Umbilical cord (tissue), 2 donors: Measurements from ENCODE around the gene ETFDH. TPM values are rescaled to one million over a fixed set of nuclear protein-coding genes. Genes with fewer than 3 reads are reported as not detected.
"Not testable (repeated sequence)": the region's sequence is repeated elsewhere in the genome, so short reads cannot be mapped to it uniquely, and the experiment has no call there.

Experiments
- DNase-seq: peaks from one replicate; pipeline ENCODE4 v3.0.0-alpha.2; 2015; ENCODE audit warnings: low spot score
- total RNA-seq: library from RNA; depleted of rRNA; stranded (reverse); fragments of >200 nt; gene quantifications from one replicate; pipeline ENCODE4 v1.2.3, GENCODE V29; 2014; ENCODE audit warnings: low replicate concordance; ENCODE audit not compliant: insufficient read depth

Gene ETFDH
- total RNA-seq: 28.9 TPM

DNA sequence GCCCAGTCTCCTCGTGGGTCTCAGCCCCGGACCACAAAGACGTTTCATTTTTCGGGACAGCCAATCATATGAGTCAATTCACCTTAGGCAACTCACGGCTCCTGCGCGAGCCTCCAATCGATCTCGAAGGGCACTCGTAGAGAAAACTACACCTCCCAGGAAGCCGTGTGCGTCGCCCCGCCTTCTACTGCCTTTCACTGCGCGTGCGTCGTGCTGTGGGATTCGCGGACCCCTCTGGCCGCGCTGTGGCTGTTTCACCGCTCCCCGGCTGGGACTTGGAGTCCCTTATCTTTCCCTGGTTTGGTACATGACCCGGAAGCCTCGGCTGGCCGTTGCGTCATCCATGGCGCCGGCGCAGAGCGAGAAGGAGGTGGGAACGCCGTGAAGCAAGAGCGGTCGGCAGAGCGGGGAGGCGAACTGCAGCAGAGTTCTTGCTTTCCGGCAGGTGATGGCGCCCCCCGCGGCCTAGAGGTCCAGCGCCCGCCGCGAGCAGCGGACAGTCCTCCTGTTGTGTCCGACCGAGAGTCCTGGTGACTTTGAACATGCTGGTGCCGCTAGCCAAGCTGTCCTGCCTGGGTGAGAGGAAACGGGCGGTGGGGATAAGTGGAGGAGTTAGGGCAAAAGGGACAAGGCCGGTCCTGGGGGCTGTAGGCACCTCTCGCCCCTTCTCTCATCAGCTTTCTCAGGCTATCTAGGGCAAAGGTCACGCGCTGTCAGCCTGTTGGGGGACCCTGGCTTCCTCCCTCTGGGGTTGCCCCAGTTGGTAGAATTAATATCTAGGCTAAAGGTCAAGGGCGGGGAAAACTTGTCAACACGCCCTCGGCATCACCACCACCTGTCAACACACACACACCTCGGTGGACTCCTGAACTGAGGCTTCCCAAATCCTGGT, at the start of gene ETFDH:
Gene ETFDH, plus strand, starts transcription at position 382 of the 892 bp plus-strand sequence. Its CDS starts 161 bp downstream, at position 543.
- peak; percentile 100 for DNase-seq

DNA sequence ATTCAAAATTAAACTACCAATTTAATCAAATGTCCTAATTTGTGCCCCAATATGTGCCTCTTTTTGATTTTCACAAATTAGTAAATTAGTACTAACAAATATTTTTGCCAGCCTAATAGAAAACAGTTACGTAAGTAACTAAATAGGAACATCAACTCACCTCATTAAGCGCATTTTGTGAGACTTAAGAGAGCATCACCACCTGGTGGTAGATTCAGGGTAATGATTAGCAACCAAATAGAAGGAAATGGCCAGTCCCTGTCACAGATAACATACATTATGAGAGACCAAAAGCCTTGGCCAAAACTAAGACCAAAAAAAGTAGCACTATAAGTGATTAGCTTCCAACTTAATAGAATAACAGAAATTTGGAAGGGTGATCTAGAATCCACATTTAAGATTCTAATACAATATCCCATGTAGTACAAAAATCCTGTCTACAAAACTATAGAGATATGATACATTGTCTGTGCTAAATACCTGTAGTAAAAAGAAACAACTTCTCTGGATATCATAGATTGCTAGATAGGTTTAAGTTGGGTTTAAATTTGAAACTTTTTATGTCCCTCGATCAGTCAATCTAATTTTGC, 47.1 kb upstream of the ETFDH start:
- DNase-seq: peak; percentile 56

- no peak for DNase-seq
Observed at GRCh38 chr4:158625544-158625943, 46.6 kb upstream of the ETFDH start.

DNA sequence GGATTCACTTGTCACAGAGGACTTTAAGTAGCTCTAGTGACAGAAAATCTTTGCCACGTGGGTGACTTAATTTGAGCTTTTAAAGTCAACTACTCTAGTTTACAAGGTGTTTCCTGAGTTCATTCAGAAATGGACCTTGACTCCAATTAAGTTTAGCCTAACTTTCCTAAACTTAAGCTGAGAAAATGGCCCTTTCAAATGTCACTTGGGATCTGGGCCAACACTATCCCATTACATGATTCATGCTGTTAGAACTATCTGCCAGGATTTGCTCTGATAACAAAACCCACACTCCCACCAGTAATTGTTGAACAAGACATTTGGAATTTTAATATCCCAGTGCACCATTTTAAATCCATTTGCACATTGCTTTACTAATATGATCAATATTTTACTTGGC, 41.2 kb upstream of the ETFDH start:
- no peak for DNase-seq

GRCh38 chr4:158636619-158637018, 35.5 kb upstream of the ETFDH start:
- DNase-seq: no peak

- no peak for DNase-seq
Observed at GRCh38 chr4:158644356-158644755, 27.7 kb upstream of the ETFDH start.

GRCh38 chr4:158644760-158645159, 27.3 kb upstream of the ETFDH start:
- DNase-seq: peak; percentile 6

DNA sequence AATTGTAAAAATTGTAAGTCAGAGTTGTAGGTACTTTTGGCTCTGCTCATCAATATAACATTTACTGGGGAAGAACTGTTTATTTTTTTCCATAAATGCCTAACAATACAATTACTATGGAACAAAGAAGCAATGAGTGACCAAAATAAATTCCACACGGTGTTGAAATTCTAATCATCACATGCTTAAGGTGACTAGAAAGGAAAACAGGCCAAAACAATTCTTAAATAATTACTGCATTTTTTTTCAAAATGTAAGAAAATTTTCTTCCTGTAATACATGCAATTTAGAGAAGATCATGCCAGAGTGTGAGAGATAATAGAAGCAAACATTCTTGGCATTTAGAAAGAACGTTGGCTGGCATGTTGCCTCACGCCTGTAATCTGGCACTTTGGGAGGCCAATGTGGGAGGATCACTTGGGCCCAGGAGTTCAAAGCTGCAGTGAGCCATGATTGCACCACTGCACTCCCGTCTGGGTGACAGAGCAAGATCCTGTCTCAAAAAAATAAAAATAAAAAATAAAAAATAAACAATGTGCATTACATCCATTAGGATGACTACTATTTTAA, 22.9 kb upstream of the ETFDH start:
- no peak for DNase-seq

DNA sequence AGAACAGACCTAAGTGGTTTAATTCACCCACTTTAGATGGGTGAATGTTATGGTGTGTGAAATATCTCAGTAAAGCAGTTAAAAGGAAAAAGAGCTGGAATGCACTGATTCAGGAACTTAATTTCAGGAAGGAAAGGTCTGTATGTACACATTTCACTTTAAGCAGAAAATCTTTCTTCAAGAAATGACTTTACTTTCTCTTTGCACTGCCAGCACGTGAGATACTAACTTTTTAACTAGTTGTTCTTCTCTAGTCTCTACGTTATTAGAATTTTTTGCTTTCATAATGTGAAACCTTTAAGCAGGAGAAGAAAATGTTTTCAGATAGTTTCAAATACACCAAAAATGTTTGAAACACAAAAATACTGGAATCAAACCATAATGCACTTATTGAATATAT, 19.2 kb upstream of the ETFDH start:
- no peak for DNase-seq

DNA sequence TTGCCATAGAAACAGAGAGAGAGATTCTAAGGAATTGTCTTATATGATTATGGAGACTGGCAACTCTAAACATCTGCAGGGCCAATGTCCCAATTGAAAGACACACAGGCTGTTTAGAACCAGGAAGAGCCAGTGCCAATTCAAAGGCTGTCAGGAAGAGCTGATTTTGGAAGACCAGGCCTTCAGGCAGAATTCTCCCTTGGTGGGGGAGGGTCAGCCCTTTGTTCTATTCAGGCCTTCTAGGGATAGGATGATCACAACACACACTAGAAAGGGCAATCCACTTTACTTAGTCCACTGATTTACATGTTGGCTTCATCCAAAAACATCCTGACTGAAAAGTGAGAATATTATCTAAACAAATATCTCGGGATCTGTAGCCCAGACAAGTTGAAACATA, 15.7 kb upstream of the ETFDH start:
- DNase-seq: no peak

DNA sequence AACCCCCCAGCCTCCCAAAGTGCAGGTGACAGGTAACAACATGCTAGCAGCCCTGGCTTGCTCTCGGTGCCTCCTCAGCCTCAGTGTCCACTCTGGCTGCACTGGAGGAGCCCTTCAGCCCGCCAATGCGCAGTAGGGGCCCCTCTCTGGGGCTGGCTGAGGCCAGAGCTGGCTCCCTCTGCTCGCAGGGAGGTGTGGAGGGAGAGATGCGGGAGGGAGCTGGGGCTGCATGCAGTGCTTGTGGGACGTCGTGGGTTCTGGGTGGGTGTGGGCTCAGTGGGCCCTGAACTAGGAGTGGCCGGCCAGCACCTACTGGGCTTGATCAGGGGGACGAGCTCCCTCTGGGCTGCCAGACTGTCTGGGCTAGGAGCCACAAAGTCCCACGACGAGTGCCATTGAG, 14.8 kb upstream of the ETFDH start:
- DNase-seq: no peak

- not testable (repeated sequence) for DNase-seq
Observed at GRCh38 chr4:158663255-158663654, 8.8 kb upstream of the ETFDH start.

GRCh38 chr4:158663707-158664625, 8.1 kb upstream of the ETFDH start:
- DNase-seq: not testable (repeated sequence)

DNA sequence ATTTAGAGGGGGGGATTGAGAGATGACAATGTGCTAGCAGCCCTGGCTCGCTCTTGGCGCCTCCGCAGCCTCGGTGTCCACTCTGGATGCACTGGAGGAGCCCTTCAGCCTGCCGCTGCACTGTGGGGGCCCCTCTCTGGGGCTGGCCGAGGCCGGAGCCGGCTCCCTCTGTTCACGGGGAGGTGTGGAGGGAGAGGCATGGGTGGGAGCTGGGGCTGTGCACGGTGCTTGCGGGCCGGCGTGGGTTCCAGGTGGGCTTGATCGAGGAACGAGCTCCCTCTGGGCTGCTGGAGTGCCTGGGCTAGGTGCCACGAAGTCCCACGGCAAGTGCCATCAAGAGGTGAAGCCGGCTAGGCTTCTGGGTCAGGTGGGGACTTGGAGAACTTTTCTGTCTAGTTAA, 7.3 kb upstream of the ETFDH start:
- DNase-seq: no peak

GRCh38 chr4:158666892-158667291, 5.2 kb upstream of the ETFDH start:
- no peak for DNase-seq

- DNase-seq: no peak
Observed at GRCh38 chr4:158667651-158668198, 4.4 kb upstream of the ETFDH start.

GRCh38 chr4:158669310-158669709, 2.8 kb upstream of the ETFDH start:
- DNase-seq: no peak

GRCh38 chr4:158670975-158671664, 976 bp upstream of the ETFDH start:
- DNase-seq: peak; percentile 85

GRCh38 chr4:158671665-158671914, 506 bp upstream of the ETFDH start, which contains the start of gene C4orf46:
C4orf46 (minus strand) TSS chr4:158671887; CDS start chr4:158671801, 86 bp downstream.
- no peak for DNase-seq

DNA sequence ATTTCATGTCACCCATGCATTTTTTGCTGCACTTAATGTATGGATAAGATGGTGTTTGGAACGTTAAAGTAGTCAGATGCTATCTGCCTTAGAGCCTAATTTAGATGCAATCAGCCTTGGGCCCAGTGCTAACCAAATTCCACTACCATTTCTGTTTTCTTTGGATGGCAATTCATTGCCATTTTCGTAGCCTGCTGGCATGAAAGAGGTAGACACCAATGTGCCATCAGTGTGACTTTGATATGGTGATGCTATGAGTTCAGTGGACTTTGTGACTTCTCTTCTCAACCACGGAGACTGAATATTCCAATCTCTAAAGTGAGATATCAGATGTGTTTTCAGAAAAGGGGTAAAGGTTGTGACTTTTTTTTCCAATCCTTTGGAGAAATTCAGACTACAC, 1.5 kb downstream of the ETFDH start:
- DNase-seq: no peak

GRCh38 chr4:158676076-158676475, 4.0 kb downstream of the ETFDH start:
- no peak for DNase-seq
